ENCODE measurements around the gene GJC1. TPM values are rescaled to one million over a fixed set of nuclear protein-coding genes. Genes with fewer than 3 reads are reported as not detected.

GJC1 gene
- total RNA-seq, 1 donor from 2014 or later, result 57.1 TPM

GRCh38 chr17:44793885-44794842 lies 35.9 kb downstream of the GJC1 start:
- no peak for DNase-seq (ENCODE audit: low spot score in 2 of 2, unreplicated experiment in 2 of 2)
- no peak overlapping the region for H3K4me3 Mint-ChIP-seq

DNA sequence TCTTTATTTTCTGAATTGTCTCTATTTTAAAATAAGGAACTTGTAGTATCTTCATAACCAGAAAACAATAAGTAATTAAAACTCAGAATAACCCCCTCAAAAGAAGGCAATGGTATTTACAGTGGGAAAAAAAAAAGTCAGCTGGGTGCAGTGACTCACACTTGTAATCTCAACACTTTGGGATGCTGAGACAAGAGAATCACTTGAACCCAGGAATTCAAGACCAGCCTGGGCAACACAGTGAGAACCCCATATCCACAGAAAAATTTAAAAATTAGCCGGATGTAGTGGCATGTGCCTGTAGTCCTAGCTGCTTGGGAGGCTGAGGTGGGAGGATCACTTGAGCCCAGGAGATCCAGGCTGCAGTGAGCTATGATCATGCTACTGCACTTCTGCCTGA lies 37.8 kb downstream of the GJC1 start:
- no peak for DNase-seq (ENCODE audit: low spot score in 2 of 2, unreplicated experiment in 2 of 2)
- peaks cover 1% of the 10 kb centered on the region for H3K27me3 Mint-ChIP-seq (ENCODE audit: low read depth)
- TF ChIP-seq CTCF (IDR thresholded peaks at IDR 0.05; ENCODE audit: unreplicated experiment), result no peak
- no peak overlapping the region for H3K27ac Mint-ChIP-seq
- no peaks in the 10 kb centered on the region for H3K4me1 Mint-ChIP-seq
- H3K4me3 Mint-ChIP-seq, result no peak overlapping the region
- no peaks in the 10 kb centered on the region for H3K9me3 Mint-ChIP-seq
- no peaks in the 10 kb centered on the region for H3K36me3 Mint-ChIP-seq

More at GRCh38 chr17:44793885-44794842, 35.9 kb downstream of the GJC1 start:
- no peaks in the 10 kb centered on the region for H3K36me3 Mint-ChIP-seq
- H3K27ac Mint-ChIP-seq, result peak overlapping the region; percentile 67
- no peaks in the 10 kb centered on the region for H3K9me3 Mint-ChIP-seq
- no peak for TF ChIP-seq CTCF (IDR thresholded peaks at IDR 0.05; ENCODE audit: unreplicated experiment)
- H3K4me1 Mint-ChIP-seq, result no peaks in the 10 kb centered on the region
- no peaks in the 10 kb centered on the region for H3K27me3 Mint-ChIP-seq (ENCODE audit: low read depth)

GRCh38 chr17:44788139-44788538 lies 41.9 kb downstream of the GJC1 start:
- TF ChIP-seq CTCF (IDR thresholded peaks at IDR 0.05; ENCODE audit: unreplicated experiment), result no peak
- no peak for DNase-seq (ENCODE audit: low spot score in 2 of 2, unreplicated experiment in 2 of 2)
- no peaks in the 10 kb centered on the region for H3K4me1 Mint-ChIP-seq
- H3K27me3 Mint-ChIP-seq (ENCODE audit: low read depth), result peaks cover 7% of the 10 kb centered on the region
- H3K9me3 Mint-ChIP-seq, result no peaks in the 10 kb centered on the region
- no peaks in the 10 kb centered on the region for H3K36me3 Mint-ChIP-seq
- no peak overlapping the region for H3K27ac Mint-ChIP-seq
- no peak overlapping the region for H3K4me3 Mint-ChIP-seq

DNA sequence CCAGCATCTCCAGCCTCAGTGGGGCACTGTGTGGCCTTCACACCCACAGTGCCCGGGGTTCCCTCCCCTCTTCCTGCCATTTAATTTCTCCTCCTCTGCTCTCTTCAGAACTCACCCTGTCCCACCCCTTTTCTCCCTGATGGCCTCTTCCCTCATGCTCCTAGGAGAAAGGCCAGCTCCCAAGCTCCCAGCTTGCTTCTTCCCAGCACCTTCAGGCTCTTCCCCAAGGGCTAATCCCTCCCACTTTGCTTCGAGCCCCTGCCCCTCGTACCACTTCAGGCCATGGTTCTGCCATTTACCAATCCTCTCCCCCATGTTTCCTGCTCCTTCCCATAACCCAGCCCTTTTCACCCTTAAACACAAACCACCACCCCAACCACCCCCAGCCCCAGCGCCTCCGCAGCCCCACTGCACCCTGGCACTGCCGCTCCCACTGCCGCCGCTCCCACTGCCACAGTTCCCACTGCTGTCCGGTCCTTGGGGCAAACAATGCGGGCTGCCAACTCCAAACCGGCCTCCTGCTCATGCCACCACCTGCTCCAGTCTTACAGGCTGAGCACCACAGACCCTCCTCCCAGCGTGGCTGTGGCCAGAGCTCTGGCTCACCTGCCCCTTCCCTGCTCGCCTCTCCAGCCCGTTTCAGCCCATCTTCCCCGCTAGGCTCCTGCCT lies 42.7 kb downstream of the GJC1 start:
- Mint-ChIP-seq H3K27ac (no peak overlapping the region), H3K4me3 (no peak overlapping the region), H3K4me1 (peaks cover 2% of the 10 kb centered on the region), H3K27me3 (ENCODE audit: low read depth) (peaks cover 7% of the 10 kb centered on the region), H3K9me3 (no peaks in the 10 kb centered on the region), H3K36me3 (no peaks in the 10 kb centered on the region)
- no peak for DNase-seq (ENCODE audit: low spot score in 2 of 2, unreplicated experiment in 2 of 2)
- TF ChIP-seq CTCF (IDR thresholded peaks at IDR 0.05; ENCODE audit: unreplicated experiment), result no peak

GRCh38 chr17:44786551-44787081 lies 43.5 kb downstream of the GJC1 start:
- no peak for TF ChIP-seq CTCF (IDR thresholded peaks at IDR 0.05; ENCODE audit: unreplicated experiment)
- DNase-seq (ENCODE audit: low spot score in 2 of 2, unreplicated experiment in 2 of 2), result no peak
- H3K27ac Mint-ChIP-seq, result no peak overlapping the region

More at GRCh38 chr17:44786551-44787081, 43.5 kb downstream of the GJC1 start:
- Mint-ChIP-seq H3K27me3 (ENCODE audit: low read depth) (peaks cover 7% of the 10 kb centered on the region), H3K4me3 (no peak overlapping the region), H3K4me1 (peaks cover 9% of the 10 kb centered on the region), H3K36me3 (no peaks in the 10 kb centered on the region), H3K9me3 (no peaks in the 10 kb centered on the region)
